GM18511 (cell line): ENCODE measurements around the gene DDOST.
"Not testable (repeated sequence)": the region's sequence is repeated elsewhere in the genome, so short reads cannot be mapped to it uniquely, and the experiment has no call there.

Source experiments
- ATAC-seq: cut with Tn5 transposase; IDR thresholded peaks from one replicate; pipeline ENCODE4 v1.9.1; 2021; ENCODE audit warnings: mild to moderate bottlenecking, moderate library complexity; ENCODE audit not compliant: unreplicated experiment

Gene DDOST

GRCh38 chr1:20626524-20626923 lies 34.6 kb downstream of the DDOST start:
- ATAC-seq, result no peak

- no peak for ATAC-seq
These were observed 35.1 kb downstream of the DDOST start for GRCh38 chr1:20626098-20626427.

GRCh38 chr1:20625176-20626097 lies 35.7 kb downstream of the DDOST start:
- ATAC-seq, result no peak

GRCh38 chr1:20624709-20625108 lies 36.5 kb downstream of the DDOST start:
- no peak for ATAC-seq

- ATAC-seq, result no peak
These were observed 40.2 kb downstream of the DDOST start for GRCh38 chr1:20621012-20621411.

- no peak for ATAC-seq
These were observed 41.2 kb downstream of the DDOST start for GRCh38 chr1:20619999-20620398.

- no peak for ATAC-seq
These were observed 42.6 kb downstream of the DDOST start for GRCh38 chr1:20618550-20618949.

- no peak for ATAC-seq
These were observed 44.2 kb downstream of the DDOST start for GRCh38 chr1:20616847-20617487.

- no peak for ATAC-seq
These were observed 45.0 kb downstream of the DDOST start for GRCh38 chr1:20615946-20616846.

- ATAC-seq, result no peak
These were observed 47.0 kb downstream of the DDOST start for GRCh38 chr1:20614131-20614579.

- ATAC-seq, result no peak
These were observed 48.9 kb downstream of the DDOST start for GRCh38 chr1:20612221-20612746.

GRCh38 chr1:20611652-20612051 lies 49.5 kb downstream of the DDOST start:
- ATAC-seq, result no peak

- no peak for ATAC-seq
These were observed 50.2 kb downstream of the DDOST start for GRCh38 chr1:20610970-20611369.

- no peak for ATAC-seq
These were observed 51.6 kb downstream of the DDOST start for GRCh38 chr1:20609541-20609940.

GRCh38 chr1:20606801-20607570 lies 54.2 kb downstream of the DDOST start:
- not testable (repeated sequence) for ATAC-seq

GRCh38 chr1:20604678-20605077 lies 56.5 kb downstream of the DDOST start:
- ATAC-seq, result no peak

- ATAC-seq, result no peak
These were observed 57.4 kb downstream of the DDOST start for GRCh38 chr1:20603504-20604464.

- ATAC-seq, result no peak
These were observed 58.2 kb downstream of the DDOST start for GRCh38 chr1:20602851-20603450.
